GM12892 (cell line): ENCODE results near the gene SLC25A26.

ENCODE experiments used
- POLR2A ChIP-seq: IDR thresholded peaks from 2 replicates; pipeline ENCODE4 v1.6.1; 2011; ENCODE audit warnings: low read depth, low read length, control low read depth
- POLR2AphosphoS5 ChIP-seq: IDR thresholded peaks from 2 replicates; pipeline ENCODE4 v1.6.1; 2011; ENCODE audit warnings: low read depth, low read length, control low read depth
- TAF1 ChIP-seq: IDR thresholded peaks from 2 replicates; pipeline ENCODE4 v1.6.1; 2011; ENCODE audit warnings: low read depth, mild to moderate bottlenecking, control low read depth, low read length, borderline replicate concordance

DNA sequence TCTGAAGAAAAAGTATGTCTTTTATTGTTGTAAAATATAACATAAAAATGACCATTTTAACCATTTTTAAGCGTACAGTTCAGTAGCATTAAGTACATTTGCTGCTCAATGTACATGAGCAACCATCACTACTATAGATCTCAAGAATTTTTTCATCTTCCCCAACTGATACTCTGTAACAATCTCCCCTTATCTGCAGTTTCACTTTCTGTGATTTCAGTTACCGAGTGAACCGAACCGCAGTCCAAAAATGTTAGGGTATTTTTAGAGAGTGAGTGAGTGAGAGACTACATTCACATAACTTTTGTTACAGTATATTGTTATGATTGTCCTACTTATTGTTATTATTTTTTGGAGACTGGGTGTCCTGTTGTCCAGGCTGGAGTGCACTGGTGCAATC is 9.0 kb upstream of the SLC25A26 start:
- no peak for TF ChIP-seq TAF1
- no peak for TF ChIP-seq POLR2AphosphoS5
- no peak for TF ChIP-seq POLR2A
